GM19239 (cell line): ENCODE results near the gene FASTKD2.

Source experiments
- DNase-seq: peaks from one replicate; pipeline ENCODE4 v3.0.0; 2011; ENCODE audit warnings: low spot score; ENCODE audit not compliant: insufficient read length
- FAIRE-seq: peaks from 2 replicates; lab custom pipeline; 2011; peaks lifted over from hg19 to GRCh38; lab: Jason Lieb, UNC

The FASTKD2 gene

DNA sequence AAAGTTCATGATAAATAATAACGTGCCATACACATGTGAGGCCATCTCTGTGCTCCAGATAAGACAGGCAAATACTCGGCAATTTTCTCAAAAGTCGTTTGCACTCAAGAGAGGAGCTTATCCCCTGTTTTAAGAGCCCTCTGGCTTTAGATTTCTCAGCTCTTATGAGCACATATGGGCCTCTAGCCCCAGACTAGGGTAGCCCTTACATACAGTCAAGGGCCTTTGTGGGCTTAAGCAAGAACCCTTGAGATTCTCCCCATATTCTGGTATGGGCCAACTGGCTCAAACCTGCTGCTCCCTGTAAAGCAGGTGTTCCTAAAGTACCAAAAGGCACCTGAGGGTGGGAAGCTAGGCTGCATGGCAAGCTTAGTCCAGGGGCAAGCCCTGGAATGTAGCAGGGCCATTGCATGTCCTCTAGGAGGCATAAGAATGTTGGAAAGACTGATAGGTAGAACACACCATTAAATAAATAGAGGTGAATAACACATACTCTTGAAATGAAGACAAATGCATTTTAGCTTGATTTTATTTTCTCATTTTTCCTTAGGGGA is 66.1 kb downstream of the FASTKD2 start:
- no peak for DNase-seq
- FAIRE-seq: no peak

- FAIRE-seq (no peak), DNase-seq (no peak)
Measured at GRCh38 chr2:206832873-206833272, 67.5 kb downstream of the FASTKD2 start.

GRCh38 chr2:206833291-206833690 is 67.9 kb downstream of the FASTKD2 start:
- DNase-seq (no peak), FAIRE-seq (no peak)

- no peak for DNase-seq
- FAIRE-seq: no peak
Measured at GRCh38 chr2:206836722-206837121, 71.3 kb downstream of the FASTKD2 start.

GRCh38 chr2:206837775-206838174 is 72.4 kb downstream of the FASTKD2 start:
- FAIRE-seq (no peak), DNase-seq (no peak)

DNA sequence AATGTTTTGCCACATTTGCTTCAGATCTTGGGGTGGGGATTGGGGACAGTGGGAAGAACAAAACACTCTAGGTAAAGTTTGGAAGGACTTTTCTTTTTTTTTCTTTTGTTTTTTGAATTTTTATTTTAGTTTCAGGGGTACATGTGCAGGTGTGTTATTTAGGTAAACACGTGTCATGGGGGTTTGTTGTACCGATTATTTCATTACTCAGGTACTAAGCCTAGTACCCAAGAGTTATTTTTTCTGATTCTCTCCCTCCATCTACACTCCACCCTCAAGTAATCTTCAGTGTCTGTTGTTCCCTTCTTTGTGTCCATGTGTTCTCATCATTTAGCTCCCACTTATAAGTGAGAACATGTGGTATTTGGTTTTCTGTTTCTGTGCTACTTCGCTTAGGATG is 73.3 kb downstream of the FASTKD2 start:
- FAIRE-seq (no peak), DNase-seq (no peak)

GRCh38 chr2:206840999-206841398 is 75.6 kb downstream of the FASTKD2 start:
- FAIRE-seq: no peak
- no peak for DNase-seq
